Measurements from ENCODE around the gene AADACL2. TPM values are rescaled to one million over a fixed set of nuclear protein-coding genes. Genes with fewer than 3 reads are reported as not detected.

The AADACL2 gene
- total RNA-seq, 1 experiment from 2014 or later = not detected

DNA sequence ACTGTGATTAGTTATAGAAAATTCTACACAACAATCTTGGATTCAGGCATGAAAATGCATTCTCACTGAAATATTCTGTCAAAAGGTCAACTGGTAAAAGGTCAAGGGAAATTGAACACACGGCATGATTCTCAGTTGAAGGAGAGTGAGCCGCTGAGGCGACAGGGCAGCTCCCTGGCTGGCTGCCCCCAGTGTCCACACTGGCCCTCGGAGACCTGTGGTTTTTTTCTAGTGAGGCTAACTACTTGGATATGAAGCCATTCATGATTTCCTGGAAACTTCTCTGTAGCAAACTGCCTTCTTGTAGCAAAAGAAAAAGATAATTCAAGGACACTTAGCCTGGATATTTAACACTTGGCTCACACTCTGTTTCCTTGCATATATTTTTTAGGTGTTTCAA lies 37.2 kb downstream of the AADACL2 start:
- H3K4me3 Mint-ChIP-seq = no peak overlapping the region
- H3K27ac Mint-ChIP-seq = no peak overlapping the region
- no peak overlapping the region for H2BK20ac ChIP-seq (ENCODE audit: low read depth, low read length, poor library complexity, severe bottlenecking)
- H3K9me3 Mint-ChIP-seq = no peaks in the 10 kb centered on the region; a peak in 1 of 5 replicates
- no peak overlapping the region for H2AK5ac ChIP-seq (ENCODE audit: insufficient read length, low read length)
- TF ChIP-seq, protein P1, sequence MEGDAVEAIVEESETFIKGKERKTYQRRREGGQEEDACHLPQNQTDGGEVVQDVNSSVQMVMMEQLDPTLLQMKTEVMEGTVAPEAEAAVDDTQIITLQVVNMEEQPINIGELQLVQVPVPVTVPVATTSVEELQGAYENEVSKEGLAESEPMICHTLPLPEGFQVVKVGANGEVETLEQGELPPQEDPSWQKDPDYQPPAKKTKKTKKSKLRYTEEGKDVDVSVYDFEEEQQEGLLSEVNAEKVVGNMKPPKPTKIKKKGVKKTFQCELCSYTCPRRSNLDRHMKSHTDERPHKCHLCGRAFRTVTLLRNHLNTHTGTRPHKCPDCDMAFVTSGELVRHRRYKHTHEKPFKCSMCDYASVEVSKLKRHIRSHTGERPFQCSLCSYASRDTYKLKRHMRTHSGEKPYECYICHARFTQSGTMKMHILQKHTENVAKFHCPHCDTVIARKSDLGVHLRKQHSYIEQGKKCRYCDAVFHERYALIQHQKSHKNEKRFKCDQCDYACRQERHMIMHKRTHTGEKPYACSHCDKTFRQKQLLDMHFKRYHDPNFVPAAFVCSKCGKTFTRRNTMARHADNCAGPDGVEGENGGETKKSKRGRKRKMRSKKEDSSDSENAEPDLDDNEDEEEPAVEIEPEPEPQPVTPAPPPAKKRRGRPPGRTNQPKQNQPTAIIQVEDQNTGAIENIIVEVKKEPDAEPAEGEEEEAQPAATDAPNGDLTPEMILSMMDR (conservative IDR thresholded peaks at IDR 0.05) = no peak
- no peak overlapping the region for H3K18ac ChIP-seq (ENCODE audit: insufficient read length, low read depth, low read length)
- H4K20me1 ChIP-seq (ENCODE audit: control insufficient read depth, insufficient read depth, insufficient read length) = no peaks in the 10 kb centered on the region
- H3K9me3 ChIP-seq (ENCODE audit: control insufficient read depth, low read depth, low read length) = no peaks in the 10 kb centered on the region
- H2AFZ ChIP-seq (ENCODE audit: low read length) = no peak overlapping the region
- no peaks in the 10 kb centered on the region for H3K27me3 Mint-ChIP-seq (ENCODE audit: low read depth)
- no peaks in the 10 kb centered on the region for H3K23me2 ChIP-seq (ENCODE audit: insufficient read length, low read depth, low read length, poor library complexity, severe bottlenecking)
- H3K79me2 ChIP-seq (ENCODE audit: insufficient read depth, low read length) = no peaks in the 10 kb centered on the region
- no peak overlapping the region for H3K4me2 ChIP-seq (ENCODE audit: insufficient read depth, insufficient read length, low read length)
- no peak overlapping the region for H2BK120ac ChIP-seq (ENCODE audit: low read depth, low read length, poor library complexity, severe bottlenecking)
- no peaks in the 10 kb centered on the region for H3K4me1 ChIP-seq (ENCODE audit: insufficient read depth, low read length)
- DNase-seq = no peak
- no peak overlapping the region for H3K4ac ChIP-seq (ENCODE audit: low read depth, low read length)
- no CpG with 5 or more reads among the region's 4 CpGs for WGBS (ENCODE audit: extremely low coverage, insufficient read length, low lambda C conversion rate)
- no peak overlapping the region for H2BK15ac ChIP-seq (ENCODE audit: low read depth, low read length)
- no peak overlapping the region for H3K14ac ChIP-seq (ENCODE audit: insufficient read depth, low read length)
- peaks cover 0 to 2% of the 10 kb centered on the region in 2 experiments; a peak in 1 of 4 replicates for H3K4me1 Mint-ChIP-seq
- H3K9ac ChIP-seq (ENCODE audit: extremely low read depth, insufficient read length, low read length) = no peak overlapping the region
- H2BK12ac ChIP-seq (ENCODE audit: insufficient read length, low read depth, low read length) = no peak overlapping the region
- H4K5ac ChIP-seq (ENCODE audit: insufficient read length, low read depth, low read length) = no peak overlapping the region
- H3K27me3 ChIP-seq (ENCODE audit: insufficient read depth, low read length) = no peaks in the 10 kb centered on the region
- H3K27ac ChIP-seq (ENCODE audit: insufficient read length, low read depth, low read length) = no peak overlapping the region
- H3K79me1 ChIP-seq (ENCODE audit: insufficient read depth, low read depth, low read length, poor library complexity, severe bottlenecking) = no peaks in the 10 kb centered on the region
- no peak overlapping the region for H4K8ac ChIP-seq (replicated peaks; ENCODE audit: insufficient read length, low read depth, low read length)
- no peak overlapping the region for H3K23ac ChIP-seq (ENCODE audit: insufficient read length, low read depth, low read length)
- H3K56ac ChIP-seq (ENCODE audit: insufficient read length, low read depth, low read length) = no peak overlapping the region
- H3K36me3 Mint-ChIP-seq (ENCODE audit: insufficient read depth in 1 of 3, low read depth in 3 of 3) = no peaks in the 10 kb centered on the region
- H2BK5ac ChIP-seq (ENCODE audit: insufficient read length, low read length) = no peak overlapping the region
- no peak overlapping the region for H3T11ph ChIP-seq (ENCODE audit: low read length)
- no peak overlapping the region for H4K91ac ChIP-seq (ENCODE audit: insufficient read length, low read depth, low read length)
